Panc1 (cell line): ENCODE measurements around the gene CUEDC1. TPM values are rescaled to one million over a fixed set of nuclear protein-coding genes. Genes with fewer than 3 reads are reported as not detected.
A peak's percentile ranks its signal among the peaks of the same experiment; 100 is the strongest.

Source experiments
- ATAC-seq: fragments of 200-7000 bp; cut with Tn5 transposase; 2 replicates; pipeline ENCODE4 v1.9.1; 2020; ENCODE audit warnings: mild to moderate bottlenecking, moderate library complexity
- BruUV-seq: library from RNA; stranded (reverse); fragments of 400-500 nt; replicated peaks from 2 replicates; lab custom pipeline; 2021; lab: Mats Ljungman, UMichigan
- CTCF ChIA-PET: fragments of 300-600 bp; sonication (Branson Sonifier 250); formaldehyde crosslinking; loops from one replicate; lab custom pipeline; 2022; ENCODE audit warnings: antibody characterized with exemption; lab: Charles Lee
- POLR2A ChIA-PET: fragments of 300-600 bp; sonication (Branson Sonifier 250); formaldehyde crosslinking; loops from one replicate; lab custom pipeline; 2022; ENCODE audit warnings: antibody characterized with exemption; lab: Charles Lee
- DNase-seq: peaks from one replicate; pipeline ENCODE4 v3.0.0-alpha.2; 2010; ENCODE audit warnings: low read depth, low spot score
- H3K27ac ChIP-seq: 2 replicates; pipeline ENCODE4 v1.5.1; 2011; ENCODE audit warnings: mild to moderate bottlenecking, low read length, inconsistent platforms
- H3K27me3 ChIP-seq: fragments of 200-500 bp; sonication (Bioruptor generic); 2 replicates; pipeline ENCODE4 v1.6.0; 2014; ENCODE audit warnings: low read length, inconsistent platforms; ENCODE audit not compliant: control insufficient read depth, insufficient read depth
- H3K36me3 ChIP-seq: fragments of 200-500 bp; sonication (Bioruptor generic); 2 replicates; pipeline ENCODE4 v1.5.1; 2014; ENCODE audit warnings: inconsistent platforms, mild to moderate bottlenecking, low read length, moderate library complexity; ENCODE audit not compliant: control insufficient read depth, insufficient read depth
- H3K4me1 ChIP-seq: 2 replicates; pipeline ENCODE4 v1.5.1; 2011; ENCODE audit warnings: inconsistent platforms, mild to moderate bottlenecking, low read length, moderate library complexity; ENCODE audit not compliant: control insufficient read depth, insufficient read depth
- H3K4me3 ChIP-seq, 2 experiments: 2 replicates each; pipeline ENCODE4 v1.5.1; 2011 to 2012; ENCODE audit warnings: low read depth in 2 of 2, low read length in 2 of 2, mild to moderate bottlenecking in 2 of 2, inconsistent platforms in 1 of 2, moderate library complexity in 1 of 2
- H3K9me3 ChIP-seq: fragments of 200-500 bp; sonication (Bioruptor generic); 2 replicates; pipeline ENCODE4 v1.5.1; 2014; ENCODE audit warnings: low read depth, mild to moderate bottlenecking, inconsistent platforms, low read length, moderate library complexity; ENCODE audit not compliant: control insufficient read depth, insufficient read depth
- CTCF ChIP-seq: fragments of 450-650 bp; IDR thresholded peaks from 2 replicates; pipeline ENCODE4 v1.5.1; 2017; ENCODE audit warnings: mild to moderate bottlenecking
- POLR2AphosphoS5 ChIP-seq: IDR thresholded peaks from 2 replicates; pipeline ENCODE4 v1.6.1; 2012; ENCODE audit warnings: mild to moderate bottlenecking, low read depth, low read length, moderate library complexity
- REST ChIP-seq, 2 experiments: IDR thresholded peaks; 2 replicates each; pipeline ENCODE4 v1.6.1; 2011 to 2012; ENCODE audit warnings: low read depth in 2 of 2, control low read depth in 1 of 2, low read length in 1 of 2, mild to moderate bottlenecking in 1 of 2, moderate library complexity in 1 of 2; ENCODE audit not compliant: insufficient read depth in 1 of 2
- SIN3A ChIP-seq: IDR thresholded peaks from 2 replicates; pipeline ENCODE4 v1.6.1; 2012; ENCODE audit warnings: low read depth, mild to moderate bottlenecking, low read length, moderate library complexity, borderline replicate concordance; ENCODE audit not compliant: insufficient read depth
- TCF7L2 ChIP-seq: IDR thresholded peaks from 2 replicates; pipeline ENCODE4 v1.6.1; 2011; ENCODE audit warnings: mild to moderate bottlenecking, low read depth, low read length, inconsistent platforms
- in situ Hi-C: cut with HindIII; loops from 2 replicates; pipeline ENCODE4 v1.10.0; 2016; ENCODE audit warnings: low sequenced_read_pairs, low pct_unique_long_range_greater_than_20kb
- intact Hi-C: fragments of 100-400 bp; cut with micrococcal nuclease; formaldehyde crosslinking; loops from one replicate; pipeline ENCODE4 v1.10.0; 2022; ENCODE audit not compliant: unreplicated experiment
- total RNA-seq: library from RNA; stranded (reverse); gene quantifications from one replicate; pipeline ENCODE4 v1.2.1, GENCODE V29; 2021; ENCODE audit not compliant: unreplicated experiment

The CUEDC1 gene
- total RNA-seq, 1 experiment from 2014 or later = 103 TPM

GRCh38 chr17:57874434-57875289, 80.5 kb downstream of the CUEDC1 start:
- ATAC-seq (no peak), DNase-seq (no peak)
- POLR2A ChIA-PET = interaction anchor here (0.6 to 0.8 kb wide), 5 partner anchors 36 to 121 kb away, joined by 3 to 5 read pairs (median 4); no protein-coding TSS in a partner anchor
- no peaks in the 10 kb centered on the region for H3K9me3 ChIP-seq
- intact Hi-C loops = loop anchor here (5.0 kb wide), 1 partner anchor 73 kb away; no protein-coding TSS in a partner anchor
- TF ChIP-seq SIN3A (no peak), POLR2AphosphoS5 (no peak), REST (IDR thresholded peaks at IDR 0.05; ENCODE audit: insufficient read depth in 1 of 2, low read depth in 2 of 2, low read length in 1 of 2) (no peak), CTCF (no peak), TCF7L2 (no peak)
- no peaks in the 10 kb centered on the region for H3K27me3 ChIP-seq
- in situ Hi-C loops = no loop called here
- H3K4me3 ChIP-seq = no peak overlapping the region
- peaks cover 3% of the 10 kb centered on the region; the same call in 1 of the 2 replicates for H3K36me3 ChIP-seq
- CTCF ChIA-PET = interaction anchor here (0.6 to 1.4 kb wide), 8 partner anchors 10 to 70 kb away, joined by 3 to 8 read pairs (median 4); no protein-coding TSS in a partner anchor
- no TSS peak for BruUV-seq
- H3K27ac ChIP-seq = peak overlapping the region; percentile 95
- H3K4me1 ChIP-seq = peaks cover 73% of the 10 kb centered on the region

- no TSS peak for BruUV-seq
- H3K9me3 ChIP-seq = no peaks in the 10 kb centered on the region
- in situ Hi-C loops = no loop called here
- H3K27me3 ChIP-seq = no peaks in the 10 kb centered on the region
- peaks cover 3% of the 10 kb centered on the region; the same call in 1 of the 2 replicates for H3K36me3 ChIP-seq
- ChIA-PET CTCF (interaction anchor here (0.6 to 0.9 kb wide), 2 partner anchors 16 to 17 kb away, joined by 3 read pairs; no protein-coding TSS in a partner anchor), POLR2A (interaction anchor here (0.8 kb wide), 1 partner anchor 116 kb away, joined by 5 read pairs; no protein-coding TSS in a partner anchor)
- H3K4me3 ChIP-seq = no peak overlapping the region
- peak overlapping the region; percentile 95 for H3K27ac ChIP-seq
- peaks cover 73% of the 10 kb centered on the region for H3K4me1 ChIP-seq
- no peak for ATAC-seq
- intact Hi-C loops = no loop called here
- DNase-seq = no peak
- TF ChIP-seq SIN3A (no peak), REST (IDR thresholded peaks at IDR 0.05; ENCODE audit: insufficient read depth in 1 of 2, low read depth in 2 of 2, low read length in 1 of 2) (no peak), POLR2AphosphoS5 (no peak), CTCF (no peak), TCF7L2 (no peak)
Observed at GRCh38 chr17:57874058-57874419, 81.2 kb downstream of the CUEDC1 start.
